ENCODE data around the gene PSTPIP2. TPM values are rescaled to one million over a fixed set of nuclear protein-coding genes. Genes with fewer than 3 reads are reported as not detected.

PSTPIP2 gene
- total RNA-seq, 1 experiment from 2014 or later, result 3.3 TPM

- no peaks in the 10 kb centered on the region for H3K4me1 Mint-ChIP-seq
- no peak overlapping the region for H2BK12ac ChIP-seq (ENCODE audit: insufficient read length, low read depth, low read length)
These were observed 132.8 kb downstream of the PSTPIP2 start for GRCh38 chr18:45939236-45939635.

More at GRCh38 chr18:45939236-45939635, 132.8 kb downstream of the PSTPIP2 start:
- no peak overlapping the region for H2BK5ac ChIP-seq (ENCODE audit: insufficient read length, low read length)
- H3K79me1 ChIP-seq (ENCODE audit: insufficient read depth, low read depth, low read length, poor library complexity, severe bottlenecking), result no peaks in the 10 kb centered on the region
- no peak overlapping the region for H2BK20ac ChIP-seq (ENCODE audit: low read depth, low read length, poor library complexity, severe bottlenecking)
- Mint-ChIP-seq H3K9me3 (no peaks in the 10 kb centered on the region), H3K27ac (no peak overlapping the region), H3K27me3 (ENCODE audit: low read depth) (no peaks in the 10 kb centered on the region), H3K4me3 (no peak overlapping the region), H3K36me3 (ENCODE audit: insufficient read depth in 1 of 3, low read depth in 3 of 3) (peaks cover 9 to 49% (median 34%) of the 10 kb centered on the region in 3 experiments; a peak in 6 of 7 replicates)
- no peaks in the 10 kb centered on the region for H3K23me2 ChIP-seq (ENCODE audit: insufficient read length, low read depth, low read length, poor library complexity, severe bottlenecking)
- no peak for TF ChIP-seq CTCF (conservative IDR thresholded peaks at IDR 0.05)
- H2AFZ ChIP-seq (ENCODE audit: low read length), result no peak overlapping the region
- H4K8ac ChIP-seq (replicated peaks; ENCODE audit: insufficient read length, low read depth, low read length), result no peak overlapping the region
- no peak overlapping the region for H3K27ac ChIP-seq (ENCODE audit: insufficient read length, low read depth, low read length)
- H3K56ac ChIP-seq (ENCODE audit: insufficient read length, low read depth, low read length), result no peak overlapping the region
- no peak overlapping the region for H3T11ph ChIP-seq (ENCODE audit: low read length)
- no peak overlapping the region for H4K91ac ChIP-seq (ENCODE audit: insufficient read length, low read depth, low read length)
- no peak overlapping the region for H3K23ac ChIP-seq (ENCODE audit: insufficient read length, low read depth, low read length)
- no peaks in the 10 kb centered on the region for H3K9me3 ChIP-seq (ENCODE audit: control insufficient read depth, low read depth, low read length)
- no peak overlapping the region for H3K18ac ChIP-seq (ENCODE audit: insufficient read length, low read depth, low read length)
- WGBS (ENCODE audit: extremely low coverage, insufficient read length, low lambda C conversion rate), result no CpG with 5 or more reads among the region's 2 CpGs
- no peak overlapping the region for H3K9ac ChIP-seq (ENCODE audit: extremely low read depth, insufficient read length, low read length)
- no peak overlapping the region for H2BK120ac ChIP-seq (ENCODE audit: low read depth, low read length, poor library complexity, severe bottlenecking)
- H4K5ac ChIP-seq (ENCODE audit: insufficient read length, low read depth, low read length), result no peak overlapping the region
- H3K4ac ChIP-seq (ENCODE audit: low read depth, low read length), result no peak overlapping the region
- H2AK5ac ChIP-seq (ENCODE audit: insufficient read length, low read length), result no peak overlapping the region
- H3K79me2 ChIP-seq (ENCODE audit: insufficient read depth, low read length), result no peaks in the 10 kb centered on the region
- no peaks in the 10 kb centered on the region for H4K20me1 ChIP-seq (ENCODE audit: control insufficient read depth, insufficient read depth, insufficient read length)
- no peaks in the 10 kb centered on the region for H3K27me3 ChIP-seq (ENCODE audit: insufficient read depth, low read length)
- H3K4me1 ChIP-seq (ENCODE audit: insufficient read depth, low read length), result no peaks in the 10 kb centered on the region
- no peak for DNase-seq
- H3K4me2 ChIP-seq (ENCODE audit: insufficient read depth, insufficient read length, low read length), result no peak overlapping the region
- no peak overlapping the region for H2BK15ac ChIP-seq (ENCODE audit: low read depth, low read length)
- H3K14ac ChIP-seq (ENCODE audit: insufficient read depth, low read length), result no peak overlapping the region
